Cerebellar cortex (tissue), 1 donor: ENCODE measurements around the gene DNAJC12.
"Not testable (repeated sequence)": the region's sequence is repeated elsewhere in the genome, so short reads cannot be mapped to it uniquely, and the experiment has no call there.

ENCODE experiments used
- DNase-seq: peaks from one replicate; pipeline ENCODE4 v3.0.0-alpha.2; 2015; ENCODE audit warnings: low spot score

The DNAJC12 gene

GRCh38 chr10:67763499-67764011 is 74.4 kb downstream of the DNAJC12 start:
- DNase-seq, result peak; percentile 82

- not testable (repeated sequence) for DNase-seq
These were observed 75.4 kb downstream of the DNAJC12 start for GRCh38 chr10:67762567-67762966.

- DNase-seq, result no peak
These were observed 77.7 kb downstream of the DNAJC12 start for GRCh38 chr10:67760272-67760671.
